Ovary (tissue), 9 donors: ENCODE results near the gene LYRM4. TPM values are rescaled to one million over a fixed set of nuclear protein-coding genes. Genes with fewer than 3 reads are reported as not detected.
A peak's percentile ranks its signal among the peaks of the same experiment; 100 is the strongest.

Experiments used
- DNase-seq, 5 donors: peaks; one replicate each; pipeline ENCODE4 v3.0.0-alpha.2; 2019 to 2020
- H3K27ac ChIP-seq, 2 donors: fragments of 200-600 bp; one replicate each; pipeline versions ENCODE4 v1.5.1 to v1.8.0; 2019 to 2022
- H3K27me3 ChIP-seq: fragments of 200-600 bp; one replicate; pipeline ENCODE4 v1.8.0; 2022
- H3K36me3 ChIP-seq: fragments of 200-600 bp; sonication (generic); one replicate; pipeline ENCODE4 v1.5.1; 2019
- H3K4me1 ChIP-seq: one replicate; pipeline ENCODE4 v1.8.1; 2013; ENCODE audit warnings: mild to moderate bottlenecking, moderate library complexity; ENCODE audit not compliant: insufficient read depth
- H3K4me3 ChIP-seq: fragments of 200-600 bp; sonication (generic); one replicate; pipeline ENCODE4 v1.5.1; 2017
- H3K9me3 ChIP-seq, 2 donors: fragments of 200-600 bp in 1 of 2; sonication (generic) in 1 of 2; one replicate each; pipeline versions ENCODE4 v1.5.1 to v1.8.1; 2013 to 2019; ENCODE audit warnings: mild to moderate bottlenecking in 1 of 2, moderate library complexity in 1 of 2
- CTCF ChIP-seq, 3 donors: fragments of 450-650 bp in 2 of 3; fragments of 200-600 bp in 1 of 3; IDR thresholded peaks; one replicate each; pipeline versions ENCODE4 v1.5.1 to v1.8.0; 2016 to 2022; ENCODE audit warnings: antibody characterized with exemption in 3 of 3, mild to moderate bottlenecking in 1 of 3
- EP300 ChIP-seq: sonication (generic); formaldehyde crosslinking; IDR thresholded peaks from one replicate; pipeline ENCODE4 v1.6.1; 2017; ENCODE audit warnings: antibody characterized with exemption
- POLR2A ChIP-seq: fragments of 450-650 bp; IDR thresholded peaks from one replicate; pipeline ENCODE4 v1.6.1; 2017; ENCODE audit warnings: antibody characterized with exemption, mild to moderate bottlenecking, moderate library complexity
- whole genome bisulfite sequencing, 3 donors: extraction: QIAGEN DNeasy Blood & Tissue Kit in 1 of 3; methylation state at CpG; one replicate each; pipeline versions ENCODE4 v1.1.5 to v1.1.7; 2013 to 2017; 5-methylcytosine and 5-hydroxymethylcytosine counted together
- intact Hi-C, 4 donors: fragments of 100-400 bp; cut with DNase I; formaldehyde crosslinking; loops; one replicate each; pipeline versions ENCODE4 v1.11.0 to v1.15.1; 2022 to 2023
- polyA plus RNA-seq, 2 donors: library from polyadenylated mRNA; stranded (reverse); fragments of 200-250 nt in 1 of 2; fragments of 350-450 nt in 1 of 2; fragmentation: Illumina TruSeq in 1 of 2; extraction: RNeasy Lipid Tissue Mini Kit (QIAGEN cat#74804) in 1 of 2; gene quantifications; one replicate each; pipeline ENCODE4 v1.2.3, GENCODE V29; 2013 to 2014
- total RNA-seq, 7 donors: library from RNA; depleted of rRNA in 2 of 7; stranded (reverse); fragments of >200 nt in 2 of 7; fragmentation: NEBNext Ultra II Directional in 3 of 7; extraction: Animal tissue kit (Norgen Biotek cat#: 25700) in 3 of 7; gene quantifications; one replicate each; pipeline versions ENCODE4 v1.1.0 to v1.2.4, GENCODE V29; 2016 to 2023
- donor health status: DM: no; HTN: no; CAD: no; lungs with moderate emphysema.
- donor health status: DM: no; HTN: no; CAD: no.
- donor health status: Bipolar disorder and iron deficiency.
- donor health status: DM: yes; HTN: yes; CAD: no.
- donor health status: DM: no; HTN: no; CAD: no.
- donor health status: DM: yes; HTN: yes; CAD: no.

LYRM4 gene
- total and polyA plus RNA-seq, 9 donors = 28.0 to 38.2 (median 33.6) TPM

GRCh38 chr6:5128351-5128750, 132.4 kb downstream of the LYRM4 start:
- Histone ChIP-seq H3K36me3 (no peaks in the 10 kb centered on the region), H3K4me3 (no peak overlapping the region), H3K27me3 (no peaks in the 10 kb centered on the region), H3K27ac (no peak overlapping the region), H3K9me3 (no peaks in the 10 kb centered on the region), H3K4me1 (peaks cover 3% of the 10 kb centered on the region)
- WGBS, 3 donors = 87 to 96% (median 92%) methylated on average over 4 of the region's 4 CpGs
- intact Hi-C loops = no loop called here
- TF ChIP-seq CTCF (IDR thresholded peaks at IDR 0.05) (no peak), POLR2A (no peak), EP300 (no peak)
- DNase-seq = no peak

GRCh38 chr6:5127106-5127687, 133.6 kb downstream of the LYRM4 start:
- Histone ChIP-seq H3K4me3 (no peak overlapping the region), H3K36me3 (no peaks in the 10 kb centered on the region), H3K9me3 (no peaks in the 10 kb centered on the region), H3K27ac (no peak overlapping the region), H3K4me1 (no peaks in the 10 kb centered on the region), H3K27me3 (no peaks in the 10 kb centered on the region)
- no peak for TF ChIP-seq CTCF (IDR thresholded peaks at IDR 0.05)
- no peak for TF ChIP-seq POLR2A
- TF ChIP-seq EP300 = no peak
- 86 to 96% (median 87%) methylated on average over 8 of the region's 8 CpGs for WGBS, 3 donors
- DNase-seq = no peak
- intact Hi-C loops = no loop called here

- Histone ChIP-seq H3K4me3 (no peak overlapping the region), H3K9me3 (no peaks in the 10 kb centered on the region), H3K36me3 (no peaks in the 10 kb centered on the region), H3K27ac (no peak overlapping the region), H3K27me3 (no peaks in the 10 kb centered on the region), H3K4me1 (no peaks in the 10 kb centered on the region)
- 14 to 27% (median 25%) methylated on average over 4 of the region's 4 CpGs for WGBS, 3 donors
- no peak for TF ChIP-seq POLR2A
- no peak for TF ChIP-seq EP300
- TF ChIP-seq CTCF (IDR thresholded peaks at IDR 0.05) = no peak
- intact Hi-C loops = no loop called here
- no peak for DNase-seq
These were observed 134.5 kb downstream of the LYRM4 start for GRCh38 chr6:5126214-5126613.

- TF ChIP-seq EP300 = no peak
- no peak for TF ChIP-seq POLR2A
- no peak for TF ChIP-seq CTCF (IDR thresholded peaks at IDR 0.05)
- no peaks in the 10 kb centered on the region for H3K27me3 ChIP-seq
- H3K4me1 ChIP-seq = no peaks in the 10 kb centered on the region
- 65 to 67% (median 66%) methylated on average over 11 of the region's 11 CpGs for WGBS, 3 donors
- H3K9me3 ChIP-seq = no peaks in the 10 kb centered on the region
- intact Hi-C loops = no loop called here
- no peak overlapping the region for H3K4me3 ChIP-seq
- DNase-seq = peak in 1 of 5 donors; percentile 46
- H3K27ac ChIP-seq = no peak overlapping the region
- H3K36me3 ChIP-seq = no peaks in the 10 kb centered on the region
These were observed 135.4 kb downstream of the LYRM4 start for GRCh38 chr6:5125152-5126006.
